WI38 (cell line): ENCODE data around the gene WNT5A.

Experiments
- H3K4me3 ChIP-seq: 2 replicates; pipeline ENCODE4 v1.5.1; 2011; ENCODE audit warnings: low read depth, mild to moderate bottlenecking, control low read depth, low read length
- TF ChIP-seq, protein P1 (sequence below): IDR thresholded peaks from 2 replicates; pipeline ENCODE4 v1.5.1; 2012; ENCODE audit warnings: low read depth, mild to moderate bottlenecking, control low read depth, low read length

WNT5A gene

GRCh38 chr3:55487381-55488241 is 505 bp upstream of the WNT5A start:
- TF ChIP-seq, protein P1, sequence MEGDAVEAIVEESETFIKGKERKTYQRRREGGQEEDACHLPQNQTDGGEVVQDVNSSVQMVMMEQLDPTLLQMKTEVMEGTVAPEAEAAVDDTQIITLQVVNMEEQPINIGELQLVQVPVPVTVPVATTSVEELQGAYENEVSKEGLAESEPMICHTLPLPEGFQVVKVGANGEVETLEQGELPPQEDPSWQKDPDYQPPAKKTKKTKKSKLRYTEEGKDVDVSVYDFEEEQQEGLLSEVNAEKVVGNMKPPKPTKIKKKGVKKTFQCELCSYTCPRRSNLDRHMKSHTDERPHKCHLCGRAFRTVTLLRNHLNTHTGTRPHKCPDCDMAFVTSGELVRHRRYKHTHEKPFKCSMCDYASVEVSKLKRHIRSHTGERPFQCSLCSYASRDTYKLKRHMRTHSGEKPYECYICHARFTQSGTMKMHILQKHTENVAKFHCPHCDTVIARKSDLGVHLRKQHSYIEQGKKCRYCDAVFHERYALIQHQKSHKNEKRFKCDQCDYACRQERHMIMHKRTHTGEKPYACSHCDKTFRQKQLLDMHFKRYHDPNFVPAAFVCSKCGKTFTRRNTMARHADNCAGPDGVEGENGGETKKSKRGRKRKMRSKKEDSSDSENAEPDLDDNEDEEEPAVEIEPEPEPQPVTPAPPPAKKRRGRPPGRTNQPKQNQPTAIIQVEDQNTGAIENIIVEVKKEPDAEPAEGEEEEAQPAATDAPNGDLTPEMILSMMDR: no peak
- H3K4me3 ChIP-seq: peak overlapping the region; percentile 90

DNA sequence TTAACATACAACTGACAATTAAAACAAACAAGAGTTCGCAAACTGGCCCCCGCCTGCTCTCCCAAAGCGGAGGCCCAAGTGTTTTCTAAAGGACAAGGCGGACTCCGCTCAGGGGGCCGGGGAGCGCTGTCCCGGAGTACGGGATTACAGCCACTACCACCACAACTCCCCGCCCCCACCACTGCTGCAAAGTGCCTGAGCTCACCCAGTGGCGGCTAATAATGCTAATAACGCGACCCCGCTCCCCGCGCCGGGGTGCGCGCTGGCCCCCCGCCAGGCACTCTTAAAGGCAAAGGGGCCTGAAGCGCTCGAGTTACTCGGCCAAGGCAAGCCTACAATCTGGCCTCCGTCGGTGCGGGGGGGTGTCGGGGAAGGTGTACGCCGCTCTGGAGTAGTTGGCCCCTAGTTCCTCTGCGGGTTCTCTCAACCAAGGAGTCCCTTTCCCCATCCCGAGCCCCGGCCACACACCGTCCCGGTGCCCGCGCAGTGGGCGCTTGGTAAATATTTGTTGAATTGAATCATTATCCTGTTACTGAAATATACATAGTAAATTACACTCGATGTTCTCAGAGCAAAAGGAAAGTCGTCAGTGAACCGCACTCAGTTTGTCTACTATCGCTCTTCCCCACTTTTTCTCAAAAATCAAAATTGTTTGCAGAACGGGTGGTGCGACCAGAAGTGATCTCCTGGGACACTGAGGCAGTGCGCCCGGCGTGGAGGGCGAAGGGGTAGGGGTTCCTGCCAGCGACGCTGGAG is 827 bp downstream of the WNT5A start:
- TF ChIP-seq, protein P1: no peak
- H3K4me3 ChIP-seq: peak overlapping the region; percentile 90

GRCh38 chr3:55484801-55485791 is 2.0 kb downstream of the WNT5A start:
- peak overlapping the region; percentile 90 for H3K4me3 ChIP-seq
- TF ChIP-seq, protein P1: peak; percentile 52; the same call in 1 of the 2 replicates

- TF ChIP-seq, protein P1: no peak
- H3K4me3 ChIP-seq: peak overlapping the region; percentile 90
Observed at GRCh38 chr3:55484191-55484689, 2.9 kb downstream of the WNT5A start.

- peak overlapping the region; percentile 90 for H3K4me3 ChIP-seq
- TF ChIP-seq, protein P1: no peak
Observed at GRCh38 chr3:55483196-55484095, 3.7 kb downstream of the WNT5A start.
